ENCODE data around the gene COX7A2.
A peak's percentile ranks its signal among the peaks of the same experiment; 100 is the strongest.

The COX7A2 gene, protein sequence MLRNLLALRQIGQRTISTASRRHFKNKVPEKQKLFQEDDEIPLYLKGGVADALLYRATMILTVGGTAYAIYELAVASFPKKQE

DNA sequence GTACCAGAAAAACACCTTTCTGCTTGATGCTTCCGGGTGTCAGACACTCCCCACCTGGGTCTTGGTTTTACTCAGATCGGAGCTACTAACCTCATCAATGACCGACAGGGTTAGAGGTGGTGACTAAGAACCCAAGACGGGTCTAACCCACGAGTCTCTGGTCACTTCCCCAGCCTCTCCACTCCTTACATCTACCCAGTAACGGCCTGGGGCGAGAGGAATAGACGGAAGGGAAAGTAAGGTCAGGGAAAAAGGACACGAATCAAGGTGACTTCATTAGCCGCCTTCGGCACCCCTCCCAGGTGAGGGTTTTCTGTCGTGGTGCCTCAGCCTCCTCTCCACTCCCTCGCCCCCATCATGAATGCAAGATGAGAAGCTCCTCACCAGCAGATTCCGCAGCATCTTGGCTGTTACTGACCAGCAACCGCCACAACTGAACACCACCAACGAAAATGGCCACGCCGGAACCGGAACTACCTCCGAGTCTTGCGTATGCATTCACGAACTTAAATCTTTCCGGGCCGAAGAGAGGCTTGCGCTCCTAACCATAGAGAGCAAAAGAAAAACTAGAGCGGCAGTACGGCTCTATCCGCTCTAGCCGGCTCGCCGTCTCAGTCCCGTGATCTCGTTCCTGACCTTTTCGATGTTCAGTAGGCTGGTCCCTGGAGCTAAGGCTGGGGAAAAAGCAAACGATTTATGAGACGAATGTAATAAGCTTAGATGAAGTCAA, at the start of gene COX7A2:
COX7A2 (minus strand) TSS at position 469 of the 730 bp plus-strand sequence; CDS start at position 402, 67 bp downstream.
- peak; percentile 95 for DNase-seq

DNA sequence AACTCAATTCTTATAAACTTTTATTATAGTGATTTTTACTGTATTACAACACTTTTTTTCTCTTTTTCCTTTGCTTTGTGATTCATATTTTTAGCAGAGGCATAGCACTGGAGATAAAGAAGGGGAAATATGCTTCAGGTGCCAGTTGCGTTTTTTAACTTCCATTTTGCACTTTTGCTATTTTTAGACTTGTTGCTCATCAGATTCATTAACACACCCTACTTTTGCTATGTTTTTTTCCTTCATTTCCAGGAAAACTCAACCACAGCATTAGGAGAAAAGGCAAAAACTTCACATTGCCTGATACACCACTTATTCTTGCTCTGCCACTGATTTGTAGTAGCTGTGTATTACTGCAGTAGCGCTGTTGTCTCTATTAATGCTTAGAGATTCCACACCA, 49.0 kb upstream of the COX7A2 start:
- DNase-seq = no peak

DNA sequence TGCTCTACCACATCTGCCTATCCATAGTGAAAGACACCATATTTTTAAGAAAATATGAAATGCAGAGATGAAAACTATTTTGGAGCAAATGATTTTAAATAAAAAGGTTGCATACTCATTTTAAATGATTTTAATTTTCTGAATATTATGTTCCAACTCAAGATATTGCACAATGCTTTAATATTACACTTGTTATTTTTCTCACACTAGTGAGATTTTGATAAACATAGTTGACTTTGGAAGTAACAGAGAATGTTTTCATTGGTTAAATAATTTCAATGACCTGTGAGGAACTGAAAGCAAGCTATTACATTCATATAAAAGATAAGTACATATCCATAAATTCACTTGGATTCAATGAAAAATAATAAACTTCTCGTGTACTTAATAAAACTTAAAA, 48.1 kb upstream of the COX7A2 start:
- DNase-seq = no peak

DNA sequence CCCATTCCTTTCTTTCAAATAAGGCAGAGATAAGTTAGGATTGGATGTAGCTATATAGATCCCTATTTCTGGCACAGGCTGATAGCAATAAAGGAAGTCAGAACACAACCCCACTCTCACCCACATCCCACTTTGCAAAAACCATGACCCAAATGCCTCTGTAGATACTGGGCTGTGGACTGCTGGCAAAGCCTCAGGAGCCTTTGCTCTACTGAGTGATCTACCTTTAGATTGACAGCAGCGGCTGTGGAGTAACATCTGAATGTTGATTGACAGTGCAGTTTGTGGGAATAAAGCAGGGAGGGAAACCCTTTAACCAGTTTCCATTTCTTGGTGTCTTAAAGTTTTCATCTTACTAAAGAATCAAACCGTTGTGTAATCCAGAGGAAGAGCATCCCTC, 47.7 kb upstream of the COX7A2 start:
- no peak for DNase-seq

DNA sequence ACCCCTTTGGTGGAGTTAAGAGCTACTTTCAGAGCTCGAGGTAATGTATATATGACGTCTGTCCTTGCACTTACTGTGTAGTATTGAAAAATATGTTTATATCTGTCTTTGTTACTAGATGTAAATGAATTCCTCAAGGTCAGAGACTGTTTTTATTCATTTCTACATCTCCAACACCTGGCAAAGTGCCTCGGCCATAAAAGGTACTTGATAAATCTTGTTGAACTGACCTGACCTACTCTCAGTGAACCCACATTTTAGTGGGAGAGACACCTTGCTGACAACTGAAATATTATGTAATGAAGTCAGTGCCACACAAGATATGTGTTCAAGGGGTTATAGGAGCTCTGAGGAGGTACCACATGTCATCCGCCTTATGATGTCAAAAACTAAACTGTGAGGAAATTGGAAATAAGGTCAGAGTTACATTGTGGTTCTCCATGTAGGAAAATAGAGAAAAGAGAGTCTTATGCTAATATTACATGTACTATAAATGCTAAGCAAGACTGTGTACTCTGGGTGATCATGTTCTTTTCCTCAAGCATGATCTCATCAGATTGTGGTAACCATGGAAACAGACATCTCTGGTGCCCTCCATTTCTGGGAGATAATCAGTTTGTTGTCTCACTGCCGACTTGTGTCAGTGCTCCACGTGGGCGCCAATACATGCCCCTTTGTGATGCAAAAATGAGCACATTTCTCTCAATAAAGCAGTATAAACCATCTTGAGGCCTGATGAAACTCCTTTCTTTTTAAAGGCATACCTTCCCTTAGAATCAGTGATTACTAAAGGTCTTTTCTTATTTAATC, 46.7 kb upstream of the COX7A2 start:
- no peak for DNase-seq

DNA sequence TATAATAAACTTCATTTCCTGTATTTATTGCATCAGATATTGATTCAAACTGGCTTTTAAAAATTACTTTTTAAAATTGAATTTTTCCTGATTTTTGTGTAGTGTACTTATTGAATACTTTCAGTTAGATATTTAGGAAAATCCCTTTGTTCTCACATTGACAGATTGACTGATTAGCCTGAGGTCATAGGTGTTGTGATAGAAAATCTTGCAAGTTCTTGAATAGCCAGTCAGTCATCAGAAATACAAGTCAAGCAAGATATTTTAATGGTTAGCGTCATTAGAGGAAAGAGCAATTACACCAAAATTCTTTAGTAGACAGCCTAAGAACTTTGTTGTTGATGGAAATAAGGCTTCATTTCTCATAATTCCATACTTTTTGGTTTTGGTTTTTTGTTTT, 44.4 kb upstream of the COX7A2 start:
- no peak for DNase-seq

DNA sequence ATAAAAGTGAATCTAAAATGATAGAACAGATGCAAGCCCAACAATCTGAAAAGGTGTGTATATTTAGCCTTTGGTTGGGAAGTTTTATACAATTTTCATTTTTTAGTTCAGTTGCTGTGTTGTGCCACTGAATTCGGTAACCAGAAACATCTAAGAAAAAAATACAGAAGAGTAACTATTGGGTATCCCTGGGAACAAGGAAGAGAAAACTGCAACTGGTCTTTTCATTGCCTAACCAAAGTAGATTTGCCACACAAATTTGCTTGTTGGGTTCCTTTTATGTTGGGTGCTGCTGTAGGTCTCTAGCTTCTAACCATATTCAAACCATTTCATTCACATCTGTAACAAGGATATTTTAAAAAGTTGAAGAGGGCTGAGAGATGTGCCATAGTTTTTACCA, 43.8 kb upstream of the COX7A2 start:
- DNase-seq = no peak

DNA sequence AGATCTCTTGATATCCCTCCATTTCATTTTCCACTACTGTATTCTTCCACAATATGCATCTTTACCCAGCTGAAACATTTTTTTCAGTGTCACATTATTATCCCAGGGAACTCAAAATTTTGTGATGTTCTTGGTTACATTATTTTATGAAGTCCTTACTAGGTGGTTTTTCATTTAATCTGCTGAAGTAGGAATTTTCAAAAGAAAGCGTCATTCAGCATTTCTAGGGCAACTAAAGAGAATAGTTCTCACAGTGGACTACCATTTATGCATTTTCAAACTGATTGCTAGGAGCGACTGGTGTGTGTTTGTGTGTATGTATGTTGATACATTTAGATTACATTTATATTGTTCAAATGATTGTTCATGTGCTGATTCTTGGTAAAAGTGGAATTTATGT, 43.4 kb upstream of the COX7A2 start:
- no peak for DNase-seq

DNA sequence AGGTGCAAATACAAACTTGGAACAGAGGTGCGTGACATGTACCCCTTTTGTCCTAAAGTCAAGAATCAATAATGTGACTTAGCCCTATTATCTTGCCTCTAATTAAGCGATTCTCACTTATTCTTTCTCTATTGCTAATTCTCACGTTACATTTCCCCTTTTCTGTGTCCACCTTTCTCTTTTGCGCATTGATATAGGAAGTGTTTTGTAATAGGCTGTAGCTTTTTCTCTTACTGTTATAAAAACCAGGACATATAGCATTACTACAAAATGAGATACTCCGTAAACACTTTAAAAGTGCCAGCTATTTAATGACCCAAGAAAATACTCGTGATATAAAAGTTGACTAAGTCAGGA, 41.7 kb upstream of the COX7A2 start:
- no peak for DNase-seq

DNA sequence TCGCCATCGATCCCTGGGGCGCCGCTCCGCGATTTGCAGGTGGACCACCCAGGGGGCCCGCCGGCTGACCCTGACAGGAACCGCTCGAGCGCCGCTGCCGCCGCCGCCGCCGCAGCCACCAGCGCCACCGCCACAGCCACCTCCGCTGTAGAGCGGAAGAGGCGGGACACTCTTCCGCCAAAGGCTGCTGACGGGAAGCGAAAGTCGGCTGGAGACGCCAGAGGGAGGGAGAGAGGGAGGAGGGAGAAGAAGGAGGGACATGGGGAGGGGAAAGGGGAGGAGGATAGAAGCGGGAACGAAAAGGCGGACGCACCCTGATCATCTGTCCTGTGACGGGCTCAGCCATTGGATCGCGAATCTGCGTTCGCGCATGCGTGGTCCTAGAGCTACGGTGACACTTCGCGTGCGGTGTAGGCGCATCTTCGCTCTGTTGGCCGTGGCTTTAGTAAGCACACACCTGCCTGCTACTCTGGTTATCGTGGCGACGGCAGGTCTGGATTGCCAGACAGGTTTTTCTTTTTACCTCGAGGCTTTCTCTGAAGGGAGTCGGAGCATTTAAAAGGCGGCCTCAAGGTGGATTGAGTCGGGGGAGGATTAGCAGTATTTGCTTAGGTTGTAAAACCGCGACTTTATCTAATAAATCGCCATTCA, 41.2 kb upstream of the COX7A2 start, which contains the start of gene TMEM30A:
TMEM30A (minus strand) TSS at position 161 of the 651 bp plus-strand sequence; CDS start at position 7, 154 bp downstream.
- DNase-seq = peak; percentile 96

DNA sequence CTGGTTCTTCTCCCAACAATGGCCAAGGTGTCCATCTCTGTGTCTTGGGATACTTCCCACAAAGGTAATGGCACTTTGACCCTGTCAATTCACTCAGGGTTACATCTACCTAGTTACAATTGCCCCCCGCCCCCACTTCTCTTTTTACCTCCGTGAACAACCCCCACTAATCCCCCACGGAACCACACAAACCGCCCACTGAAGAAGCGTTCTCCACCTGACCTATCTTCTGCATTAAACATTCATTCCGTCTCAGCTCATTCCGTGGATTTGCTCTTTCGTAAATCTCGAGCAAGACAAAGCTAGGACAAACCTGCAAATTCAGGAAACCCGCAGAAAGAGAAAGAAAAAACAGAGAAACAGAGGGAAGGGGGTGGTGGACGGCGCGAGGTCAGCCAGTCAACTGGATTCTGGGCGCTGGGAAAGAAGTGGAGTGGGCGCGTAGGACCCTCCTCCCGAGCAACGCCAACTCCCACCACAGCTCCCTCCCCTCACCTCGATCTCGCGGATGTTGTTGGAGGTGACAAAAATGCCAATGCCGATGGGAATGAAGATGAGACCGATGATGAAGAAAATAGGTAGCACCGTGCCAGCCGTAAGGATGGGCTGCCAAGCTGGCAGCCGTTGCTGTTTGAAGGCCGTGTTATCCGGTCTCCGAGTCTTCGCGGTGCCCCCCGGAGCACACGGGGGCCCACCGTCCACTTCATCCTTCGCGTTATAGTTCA, 40.5 kb upstream of the COX7A2 start:
- no peak for DNase-seq

DNA sequence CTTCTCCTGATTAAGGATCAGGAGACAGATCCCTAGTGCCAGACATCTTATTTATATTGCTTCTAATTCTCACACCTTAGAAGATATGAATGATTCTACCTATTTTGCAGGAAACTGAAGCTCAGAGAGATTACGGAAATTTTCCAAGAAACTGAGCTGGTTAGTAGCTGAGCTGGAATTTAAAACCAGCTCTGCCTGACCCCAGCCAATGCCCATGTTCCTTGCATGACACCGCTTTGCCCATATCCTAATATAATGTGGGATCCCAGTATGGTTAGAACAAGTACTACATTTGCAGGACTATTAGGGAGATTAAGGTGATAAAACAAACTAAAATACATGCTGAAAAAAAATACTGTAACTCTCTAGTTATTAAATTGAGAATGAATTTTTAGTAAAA, 39.1 kb upstream of the COX7A2 start:
- no peak for DNase-seq

DNA sequence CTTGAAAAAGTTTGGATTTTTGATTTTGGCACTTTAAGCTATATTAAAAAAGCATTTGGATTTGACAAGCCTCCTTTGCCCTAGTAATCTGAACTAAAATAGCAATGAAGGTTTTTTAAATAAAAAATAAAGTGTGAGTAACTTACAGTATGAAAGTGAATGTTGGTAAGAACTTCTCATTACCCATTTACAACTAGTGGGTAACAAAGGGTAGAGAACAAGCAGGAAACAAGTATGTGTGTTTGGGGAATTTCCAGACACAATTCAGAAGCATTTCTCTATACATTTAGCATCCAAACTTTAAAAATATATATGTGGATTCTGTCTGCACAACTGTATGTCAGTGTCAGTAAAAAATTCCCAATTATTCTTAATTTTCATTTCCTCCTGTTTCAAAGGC, 38.1 kb upstream of the COX7A2 start:
- no peak for DNase-seq

DNA sequence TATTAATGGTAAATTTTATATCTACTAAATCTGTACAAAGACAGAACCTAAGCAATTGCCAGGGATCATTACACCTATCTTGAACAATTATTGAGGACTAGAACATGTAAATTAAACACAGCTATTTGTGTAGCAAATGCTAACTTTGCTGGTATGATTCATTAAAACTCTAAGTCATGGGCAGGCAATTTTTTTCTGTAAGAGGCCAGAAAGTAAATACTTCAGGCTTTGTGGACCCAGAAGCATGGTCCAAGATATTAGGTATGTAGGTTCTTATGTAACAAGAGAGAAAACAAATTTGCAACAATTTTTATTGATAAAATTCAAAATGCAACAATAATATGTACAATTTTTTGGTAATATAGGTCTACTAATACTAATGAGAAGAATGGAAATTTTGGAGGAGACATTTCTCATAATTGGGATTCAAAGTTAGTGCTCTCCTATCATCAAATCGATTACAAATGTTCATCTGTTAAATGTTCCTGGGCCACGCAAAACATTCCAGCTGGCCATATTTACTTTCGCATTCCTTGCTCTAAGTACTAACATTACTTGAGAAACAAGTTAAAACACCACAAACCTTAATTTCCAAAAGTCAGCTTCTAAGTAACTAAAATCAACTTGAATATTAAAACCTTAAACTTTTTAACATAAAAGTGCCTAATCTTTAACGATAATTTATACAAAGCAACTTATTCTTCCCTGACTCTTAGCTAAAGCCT, 36.7 kb upstream of the COX7A2 start:
- no peak for DNase-seq

DNA sequence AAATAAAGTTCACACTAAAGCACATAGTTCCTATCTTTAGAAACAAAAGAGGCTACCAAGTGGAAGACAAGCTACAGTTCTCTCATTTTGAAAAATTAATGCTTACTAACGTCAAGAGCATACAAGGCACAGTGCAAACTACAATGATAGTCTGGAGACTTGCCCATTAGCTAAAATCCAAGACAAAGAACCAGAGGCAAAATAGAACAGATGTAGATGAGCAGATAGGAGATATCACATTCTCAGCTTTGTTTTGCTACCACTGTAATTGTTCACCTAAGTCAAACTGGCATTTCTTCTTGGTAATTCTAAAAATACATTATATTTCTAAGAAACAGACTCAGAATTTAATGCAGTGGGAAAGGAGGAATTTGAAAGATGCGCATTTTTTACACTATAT, 35.8 kb upstream of the COX7A2 start:
- no peak for DNase-seq

DNA sequence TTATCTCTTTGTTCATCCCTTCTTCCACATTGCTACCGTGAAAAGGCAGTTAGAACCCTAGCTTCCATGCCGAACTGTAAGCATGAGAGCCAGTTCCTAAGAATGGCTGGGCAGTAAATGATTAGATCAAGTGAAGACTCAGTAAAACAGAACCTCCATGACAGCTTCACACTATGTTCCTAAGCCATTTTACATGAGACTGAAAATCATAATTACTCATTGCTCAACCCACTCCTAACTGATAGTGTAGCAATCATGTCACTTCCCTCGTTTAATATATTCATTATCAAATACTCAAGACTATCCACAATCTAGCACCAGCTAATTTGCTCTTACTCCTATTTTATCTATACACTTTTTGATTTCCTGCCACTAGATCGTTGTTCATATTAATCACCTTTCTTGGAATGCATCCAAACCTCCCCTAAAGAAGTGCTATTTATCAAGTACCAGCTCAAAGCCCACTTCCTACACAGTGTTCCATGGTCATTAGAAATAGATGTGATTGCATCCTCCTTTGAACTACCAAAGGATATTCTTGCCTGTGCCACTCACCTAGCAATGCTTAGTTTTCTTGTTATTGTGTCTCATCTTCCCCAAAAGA, 35.0 kb upstream of the COX7A2 start:
- no peak for DNase-seq

DNA sequence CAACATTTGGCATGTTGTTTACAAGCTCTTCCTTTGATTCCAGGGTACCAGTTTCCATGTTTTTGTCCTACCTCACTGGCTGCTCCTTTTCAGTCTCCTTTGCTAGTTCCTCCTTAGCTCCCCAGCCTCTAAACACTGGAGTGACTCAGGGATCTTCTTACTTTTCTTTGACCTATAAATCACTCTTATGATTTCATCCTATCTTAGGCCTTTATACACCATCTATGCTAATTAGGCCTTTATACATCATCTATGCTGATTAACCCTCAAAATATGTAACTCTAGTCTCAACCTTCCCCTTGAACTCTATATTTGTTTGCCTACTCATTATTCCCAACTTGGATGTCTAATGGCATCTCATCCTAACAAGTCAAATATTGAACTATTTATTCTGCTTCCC, 31.5 kb upstream of the COX7A2 start:
- no peak for DNase-seq

DNA sequence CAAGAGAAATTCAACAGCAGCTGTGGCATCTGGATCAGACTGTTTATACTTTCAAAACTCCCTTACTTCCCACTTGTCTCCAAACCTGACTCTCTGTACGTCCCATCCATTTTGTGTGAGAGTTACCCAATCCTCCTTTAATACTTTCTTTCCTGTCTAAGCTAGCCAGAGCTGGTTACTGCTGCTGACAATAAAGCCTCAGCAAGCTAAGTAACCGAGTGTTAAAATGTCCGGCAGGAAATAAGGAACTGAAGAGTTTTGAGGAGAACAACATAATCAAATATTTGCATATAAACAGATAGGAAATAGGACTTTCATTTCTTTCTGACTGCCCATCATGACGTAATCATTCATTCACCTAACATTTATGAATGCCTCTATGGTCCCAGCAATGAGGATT, 29.4 kb upstream of the COX7A2 start:
- no peak for DNase-seq

DNA sequence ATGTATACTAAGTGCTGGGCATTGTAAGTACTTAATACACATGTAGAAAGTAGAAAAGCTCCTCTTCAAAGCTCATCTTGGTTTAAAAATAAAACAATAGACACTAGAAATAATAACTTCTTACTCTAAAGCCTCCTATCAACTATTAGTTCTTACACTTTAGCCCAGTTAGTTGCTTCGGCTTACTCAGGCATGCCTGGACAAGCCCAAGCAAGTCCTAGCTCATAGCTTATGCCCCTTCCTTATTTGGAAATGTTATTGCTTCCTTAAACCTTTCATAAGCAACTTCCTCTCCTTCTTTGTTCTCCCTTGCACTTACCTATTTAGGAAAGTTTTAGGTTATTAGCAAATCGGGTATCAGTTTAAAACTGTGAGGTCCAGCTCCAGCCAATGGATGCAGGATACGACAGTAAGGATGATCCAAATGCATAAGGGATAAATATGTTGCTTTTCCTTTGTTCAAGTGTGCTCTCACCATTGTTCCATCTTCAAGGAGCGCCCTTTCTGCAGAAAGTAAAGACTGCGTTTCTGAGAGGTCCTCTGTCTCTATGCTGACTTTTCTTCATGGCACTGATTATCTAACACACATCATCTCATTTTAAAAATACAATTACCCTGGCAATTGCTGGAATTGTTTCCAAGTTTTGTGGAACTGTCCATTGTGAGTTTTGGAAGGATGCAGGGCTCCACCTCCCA, 28.7 kb upstream of the COX7A2 start:
- no peak for DNase-seq

DNA sequence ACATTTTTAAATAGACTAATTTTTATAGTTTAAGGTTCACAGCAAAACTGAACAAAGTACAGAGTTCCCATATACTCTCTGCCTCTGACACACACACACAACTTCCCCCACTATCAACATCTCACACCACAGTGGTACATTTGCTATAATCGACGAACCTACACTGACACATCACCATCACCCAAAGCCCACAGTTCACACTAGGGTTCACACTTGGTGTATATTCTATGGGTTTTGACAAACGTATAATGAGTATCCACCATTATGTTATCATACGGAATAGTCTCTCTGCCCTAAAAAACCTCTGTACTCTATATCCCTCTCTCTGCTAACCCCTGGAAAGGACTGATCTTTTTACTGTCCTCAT, 25.4 kb upstream of the COX7A2 start:
- no peak for DNase-seq

Measured in NCI-H187 treated with DMSO at 0.1 percent for 48 hours (cell line).